Stomach (tissue), 9 donors: ENCODE measurements around the gene CCND1. TPM values are rescaled to one million over a fixed set of nuclear protein-coding genes. Genes with fewer than 3 reads are reported as not detected.

Source experiments
- DNase-seq, 2 donors: peaks; one replicate each; pipeline versions ENCODE4 v3.0.0 to v3.0.0-alpha.2; 2013 to 2019
- H3K27ac ChIP-seq, 5 donors: fragments of 200-600 bp in 4 of 5; sonication (generic) in 4 of 5; one replicate each; pipeline ENCODE4 v1.5.1; 2013 to 2019; ENCODE audit warnings: mild to moderate bottlenecking in 1 of 5, moderate library complexity in 1 of 5
- H3K27me3 ChIP-seq, 3 donors: fragments of 200-600 bp; sonication (generic); one replicate each; pipeline ENCODE4 v1.5.1; 2017 to 2019; ENCODE audit warnings: mixed run types in 1 of 3
- H3K36me3 ChIP-seq, 4 donors: fragments of 200-600 bp; sonication (generic); 1 replicate in 3 of 4; 2 replicates in 1 of 4; pipeline ENCODE4 v1.5.1; 2016 to 2019
- H3K4me1 ChIP-seq, 4 donors: fragments of 200-600 bp; sonication (generic); one replicate each; pipeline ENCODE4 v1.5.1; 2016 to 2019
- H3K4me3 ChIP-seq, 4 donors: fragments of 200-600 bp; sonication (generic) in 3 of 4; one replicate each; pipeline ENCODE4 v1.5.1; 2016 to 2019; ENCODE audit warnings: mild to moderate bottlenecking in 1 of 4
- H3K9me3 ChIP-seq, 4 donors: fragments of 200-600 bp; sonication (generic); one replicate each; pipeline ENCODE4 v1.5.1; 2016 to 2019
- CTCF ChIP-seq, 7 experiments: fragments of 450-650 bp in 4 of 7; fragments of 200-600 bp in 3 of 7; sonication (generic) in 3 of 7; IDR thresholded peaks; one replicate each; pipeline ENCODE4 v1.5.1; 2016 to 2019; ENCODE audit warnings: antibody characterized with exemption in 7 of 7, control low read depth in 2 of 7, mild to moderate bottlenecking in 1 of 7
- EP300 ChIP-seq: sonication (generic); formaldehyde crosslinking; IDR thresholded peaks from one replicate; pipeline ENCODE4 v1.6.1; 2017; ENCODE audit warnings: antibody characterized with exemption
- POLR2A ChIP-seq, 4 donors: fragments of 450-650 bp; IDR thresholded peaks; one replicate each; pipeline ENCODE4 v1.6.1; 2016; ENCODE audit warnings: antibody characterized with exemption in 4 of 4, control low read depth in 2 of 4, mild to moderate bottlenecking in 1 of 4, moderate library complexity in 1 of 4
- POLR2AphosphoS5 ChIP-seq, 3 donors: sonication (generic); formaldehyde crosslinking; IDR thresholded peaks; one replicate each; pipeline ENCODE4 v1.6.1; 2016; ENCODE audit warnings: antibody characterized with exemption in 3 of 3
- WGBS, 5 donors: extraction: QIAGEN DNeasy Blood & Tissue Kit in 3 of 5; methylation state at CpG; one replicate each; pipeline versions ENCODE4 v1.1.5 to v1.1.7; 2013 to 2018; 5-methylcytosine and 5-hydroxymethylcytosine counted together
- intact Hi-C: fragments of 100-400 bp; cut with DNase I; formaldehyde crosslinking; loops from one replicate; pipeline ENCODE4 v1.15.1; 2023; ENCODE audit warnings: low total_unique reads
- polyA plus RNA-seq, 3 donors: library from polyadenylated mRNA; stranded (reverse); fragments of 200-250 nt; gene quantifications; one replicate each; pipeline ENCODE4 v1.2.3, GENCODE V29; 2013
- total RNA-seq, 5 donors: library from RNA; depleted of rRNA; stranded (reverse); fragments of >200 nt; gene quantifications; one replicate each; pipeline versions ENCODE4 v1.1.0 to v1.2.3, GENCODE V29; 2014 to 2016
- donor health status: healthy with polysubstance abuse.
- donor health status: Bipolar disorder and iron deficiency.
- donor health status: healthy.

Gene CCND1
- total and polyA plus RNA-seq, 8 donors = 17.6 to 293 (median 55.1) TPM

- H3K27ac ChIP-seq = no peak overlapping the region
- no peak for DNase-seq
- no peaks in the 10 kb centered on the region for H3K9me3 ChIP-seq
- TF ChIP-seq CTCF (IDR thresholded peaks at IDR 0.05) (no peak), EP300 (no peak), POLR2A (IDR thresholded peaks at IDR 0.05) (no peak), POLR2AphosphoS5 (IDR thresholded peaks at IDR 0.05) (no peak)
- H3K27me3 ChIP-seq = no peaks in the 10 kb centered on the region
- 80 to 89% (median 81%) methylated on average over 13 to 19 of the region's 19 CpGs for WGBS, 5 donors
- peaks cover 0 to 11% (median 8%) of the 10 kb centered on the region in 4 donors for H3K4me1 ChIP-seq
- intact Hi-C loops = no loop called here
- H3K36me3 ChIP-seq = peaks cover 9 to 40% (median 35%) of the 10 kb centered on the region in 4 donors
- no peak overlapping the region for H3K4me3 ChIP-seq
Observed at GRCh38 chr11:69655479-69656428, 14.8 kb downstream of the CCND1 start.

DNA sequence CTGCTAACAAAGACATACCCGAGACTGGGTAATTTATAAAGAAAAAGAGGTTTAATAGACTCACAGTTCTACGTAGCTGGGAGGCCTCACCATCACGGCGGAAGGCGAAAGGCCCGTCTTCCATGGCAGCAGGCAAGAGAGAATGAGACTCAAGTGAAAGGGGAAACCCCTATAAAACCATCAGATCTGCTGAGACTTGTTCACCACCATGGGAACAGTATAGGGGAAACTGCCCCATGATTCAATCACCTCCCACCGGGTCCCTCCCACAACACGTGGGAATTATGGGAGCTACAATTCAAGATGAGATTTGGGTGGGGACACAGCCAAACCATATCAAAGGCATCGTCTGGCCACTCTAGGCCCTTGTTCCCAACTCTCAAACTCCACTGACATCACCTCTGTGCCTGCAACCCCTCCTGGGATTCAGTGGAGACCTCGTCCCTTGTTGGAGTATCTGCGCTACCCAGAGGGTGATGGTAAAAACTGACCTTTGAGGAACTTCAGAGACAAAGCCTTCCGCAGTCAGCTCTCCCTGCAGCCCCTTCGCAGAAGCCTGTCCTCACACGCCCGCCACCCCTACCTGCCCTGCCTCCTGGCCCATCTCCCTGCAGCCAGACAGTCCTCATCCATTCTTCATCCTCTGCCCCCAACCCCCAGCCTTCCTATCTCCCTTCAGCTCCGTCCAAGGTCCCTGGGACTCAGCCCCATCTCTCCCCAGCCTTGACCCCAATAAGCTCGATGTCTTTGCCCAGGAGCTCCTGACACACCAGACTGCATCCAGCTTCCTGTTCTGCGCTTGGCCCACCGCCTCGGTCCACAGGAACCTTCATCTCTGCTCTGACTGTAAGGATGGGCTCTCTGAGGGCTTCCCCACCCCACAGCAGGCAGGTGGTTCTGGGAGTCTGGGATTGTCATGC lies 15.8 kb downstream of the CCND1 start:
- intact Hi-C loops = no loop called here
- no peaks in the 10 kb centered on the region for H3K27me3 ChIP-seq
- H3K4me3 ChIP-seq = no peak overlapping the region
- no peak overlapping the region for H3K27ac ChIP-seq
- H3K4me1 ChIP-seq = peaks cover 0 to 11% (median 8%) of the 10 kb centered on the region in 4 donors
- H3K9me3 ChIP-seq = no peaks in the 10 kb centered on the region
- TF ChIP-seq CTCF (IDR thresholded peaks at IDR 0.05) = no peak
- no peak for TF ChIP-seq POLR2AphosphoS5 (IDR thresholded peaks at IDR 0.05)
- no peak for TF ChIP-seq EP300
- no peak for TF ChIP-seq POLR2A (IDR thresholded peaks at IDR 0.05)
- DNase-seq = no peak
- WGBS, 5 donors = 80 to 87% (median 82%) methylated on average over 20 of the region's 20 CpGs
- peaks cover 4 to 38% (median 32%) of the 10 kb centered on the region in 4 donors for H3K36me3 ChIP-seq

DNA sequence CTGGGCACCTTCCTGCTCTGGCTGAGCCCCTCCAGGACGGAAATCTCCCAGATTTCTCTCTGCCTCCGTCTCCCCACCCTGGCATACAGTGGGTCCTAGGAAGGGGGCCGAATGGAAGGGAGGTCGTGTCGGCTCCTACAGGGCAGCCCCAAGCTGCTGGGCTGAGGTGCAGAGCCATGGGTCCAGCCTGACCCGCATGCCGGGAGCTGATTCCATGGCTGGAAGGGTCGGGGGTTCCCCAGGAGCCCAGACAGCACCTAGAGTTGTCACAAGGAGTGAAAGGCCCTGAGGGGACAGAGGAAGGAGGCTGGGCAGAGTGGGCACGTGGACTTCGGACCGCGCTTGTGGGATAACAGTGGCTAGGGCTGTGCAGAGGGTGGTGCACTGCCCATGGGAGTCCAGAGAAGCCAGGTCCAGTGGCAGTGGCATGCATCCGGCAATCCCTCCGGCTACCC lies 16.5 kb downstream of the CCND1 start:
- H3K4me1 ChIP-seq = peaks cover 0 to 11% (median 8%) of the 10 kb centered on the region in 4 donors
- no peaks in the 10 kb centered on the region for H3K9me3 ChIP-seq
- DNase-seq = no peak
- intact Hi-C loops = no loop called here
- no peaks in the 10 kb centered on the region for H3K27me3 ChIP-seq
- peaks cover 0 to 37% (median 28%) of the 10 kb centered on the region in 4 donors for H3K36me3 ChIP-seq
- H3K27ac ChIP-seq = no peak overlapping the region
- WGBS, 5 donors = 83 to 88% (median 86%) methylated on average over 14 of the region's 14 CpGs
- TF ChIP-seq CTCF (IDR thresholded peaks at IDR 0.05) (no peak), EP300 (no peak), POLR2AphosphoS5 (IDR thresholded peaks at IDR 0.05) (no peak), POLR2A (IDR thresholded peaks at IDR 0.05) (no peak)
- no peak overlapping the region for H3K4me3 ChIP-seq
